Heart left ventricle (tissue), 16 donors: Measurements from ENCODE around the gene STYXL2. TPM values are rescaled to one million over a fixed set of nuclear protein-coding genes. Genes with fewer than 3 reads are reported as not detected.

Experiments used
- ATAC-seq, 4 donors: fragments of 200-7000 bp; cut with Tn5 transposase; one replicate each; pipeline ENCODE4 v1.9.1; 2020 to 2022; ENCODE audit warnings: moderate library complexity in 4 of 4, mild to moderate bottlenecking in 3 of 4, moderate number of reproducible peaks in 1 of 4
- DNase-seq, 5 donors: peaks; one replicate each; pipeline ENCODE4 v3.0.0-alpha.2; 2020
- H3K27ac ChIP-seq, 12 donors: fragments of 200-600 bp; sonication (generic) in 4 of 12; one replicate each; pipeline versions ENCODE4 v1.5.0 to v1.8.0; 2016 to 2022; ENCODE audit warnings: mild to moderate bottlenecking in 2 of 12
- H3K27me3 ChIP-seq, 9 donors: fragments of 200-600 bp; sonication (generic) in 2 of 9; one replicate each; pipeline versions ENCODE4 v1.5.1 to v1.8.0; 2016 to 2022; ENCODE audit warnings: mild to moderate bottlenecking in 3 of 9
- H3K36me3 ChIP-seq, 9 donors: fragments of 200-600 bp; sonication (generic) in 2 of 9; one replicate each; pipeline versions ENCODE4 v1.5.0 to v1.8.0; 2018 to 2022; ENCODE audit warnings: mild to moderate bottlenecking in 2 of 9
- H3K4me1 ChIP-seq, 12 donors: fragments of 200-600 bp; sonication (generic) in 4 of 12; one replicate each; pipeline versions ENCODE4 v1.5.0 to v1.8.0; 2016 to 2022; ENCODE audit warnings: mild to moderate bottlenecking in 3 of 12
- H3K4me3 ChIP-seq, 12 donors: fragments of 200-600 bp; sonication (generic) in 4 of 12; one replicate each; pipeline versions ENCODE4 v1.5.0 to v1.8.0; 2017 to 2022; ENCODE audit warnings: mild to moderate bottlenecking in 9 of 12, moderate library complexity in 4 of 12
- H3K9me3 ChIP-seq, 12 donors: fragments of 200-600 bp; sonication (generic) in 4 of 12; one replicate each; pipeline versions ENCODE4 v1.5.0 to v1.8.0; 2016 to 2022; ENCODE audit warnings: mild to moderate bottlenecking in 1 of 12
- POLR2A ChIP-seq, 2 donors: fragments of 450-650 bp; IDR thresholded peaks; one replicate each; pipeline ENCODE4 v1.6.1; 2017; ENCODE audit warnings: antibody characterized with exemption in 2 of 2, mild to moderate bottlenecking in 2 of 2, moderate library complexity in 2 of 2
- WGBS, 4 donors: extraction: QIAGEN DNeasy Blood & Tissue Kit in 2 of 4; methylation state at CpG; one replicate each; pipeline versions ENCODE4 v1.1.5 to v1.1.7; 2013 to 2018; 5-methylcytosine and 5-hydroxymethylcytosine counted together
- intact Hi-C, 10 donors: fragments of 100-400 bp; cut with DNase I; formaldehyde crosslinking; loops; one replicate each; pipeline versions ENCODE4 v1.11.1 to v1.14.2; 2022
- polyA plus RNA-seq, 2 donors: library from polyadenylated mRNA; stranded (reverse); fragments of 200-250 nt; gene quantifications; one replicate each; pipeline ENCODE4 v1.2.3, GENCODE V29; 2013
- total RNA-seq, 9 donors: library from RNA; depleted of rRNA in 2 of 9; stranded (reverse); fragments of >200 nt in 2 of 9; fragmentation: NEBNext Ultra II Directional in 3 of 9; extraction: Animal tissue kit (Norgen Biotek cat#: 25700) in 3 of 9; gene quantifications; one replicate each; pipeline versions ENCODE4 v1.1.0 to v1.2.4, GENCODE V29; 2016 to 2023
- TF ChIP-seq, protein P1 (sequence below), 12 donors: fragments of 200-600 bp; sonication (generic) in 4 of 12; IDR thresholded peaks; one replicate each; pipeline versions ENCODE4 v1.5.0 to v1.8.0; 2018 to 2022; ENCODE audit warnings: antibody characterized with exemption in 12 of 12, mild to moderate bottlenecking in 5 of 12
- donor health status: ischemic (EF 13 %, LVEDD 7.1; RV severe dilation, severe dysfunction).
- donor health status: healthy with polysubstance abuse.
- donor health status: DM: no; HTN: yes; CAD: no.
- donor health status: DM: no; HTN: no; CAD: no.
- donor health status: ischemic (EF 25% LVEDD 6.9; RV normal size, moderate dysfunction).
- donor health status: ischemic (EF 25% LVEDD 5.7; RV mildly dilated, moderate dysfunction).
- donor health status: healthy.
- donor health status: DM: yes; HTN: yes; CAD: no.
- donor health status: ischemic (EF 35%, LVEDD 5.7; RV mildly dilated, moderate dysfunction).
- donor health status: nonischemic (EF 11% LVEDD 7.7; RV severe dilation, severe dysfunction).
- donor health status: DM: yes; HTN: yes; CAD: no.
- donor health status: PGD.
- donor health status: ischemic (EF 29% LVEDD 5.4; RV normal size, mild dysfunction).
- donor health status: nonischemic (EF 23%, LVEDD 6.1; RV moderate dilation, normal function).

STYXL2 gene
- total and polyA plus RNA-seq, 11 donors: 55.0 to 329 (median 149) TPM

- H3K4me1 ChIP-seq: peaks cover 0 to 11% (median 0%) of the 10 kb centered on the region in 12 donors
- no peak overlapping the region for H3K4me3 ChIP-seq
- no peak for ATAC-seq
- no peak for DNase-seq
- no peaks in the 10 kb centered on the region for H3K27me3 ChIP-seq
- H3K36me3 ChIP-seq: no peaks in the 10 kb centered on the region
- no peak for TF ChIP-seq POLR2A (IDR thresholded peaks at IDR 0.05)
- TF ChIP-seq, protein P1, sequence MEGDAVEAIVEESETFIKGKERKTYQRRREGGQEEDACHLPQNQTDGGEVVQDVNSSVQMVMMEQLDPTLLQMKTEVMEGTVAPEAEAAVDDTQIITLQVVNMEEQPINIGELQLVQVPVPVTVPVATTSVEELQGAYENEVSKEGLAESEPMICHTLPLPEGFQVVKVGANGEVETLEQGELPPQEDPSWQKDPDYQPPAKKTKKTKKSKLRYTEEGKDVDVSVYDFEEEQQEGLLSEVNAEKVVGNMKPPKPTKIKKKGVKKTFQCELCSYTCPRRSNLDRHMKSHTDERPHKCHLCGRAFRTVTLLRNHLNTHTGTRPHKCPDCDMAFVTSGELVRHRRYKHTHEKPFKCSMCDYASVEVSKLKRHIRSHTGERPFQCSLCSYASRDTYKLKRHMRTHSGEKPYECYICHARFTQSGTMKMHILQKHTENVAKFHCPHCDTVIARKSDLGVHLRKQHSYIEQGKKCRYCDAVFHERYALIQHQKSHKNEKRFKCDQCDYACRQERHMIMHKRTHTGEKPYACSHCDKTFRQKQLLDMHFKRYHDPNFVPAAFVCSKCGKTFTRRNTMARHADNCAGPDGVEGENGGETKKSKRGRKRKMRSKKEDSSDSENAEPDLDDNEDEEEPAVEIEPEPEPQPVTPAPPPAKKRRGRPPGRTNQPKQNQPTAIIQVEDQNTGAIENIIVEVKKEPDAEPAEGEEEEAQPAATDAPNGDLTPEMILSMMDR (IDR thresholded peaks at IDR 0.05): no peak
- intact Hi-C loops: no loop called here
- WGBS, 4 donors: 83 to 92% (median 89%) methylated on average over 1 of the region's 1 CpG
- H3K9me3 ChIP-seq: peaks cover 0 to 11% (median 0%) of the 10 kb centered on the region in 12 donors
- no peak overlapping the region for H3K27ac ChIP-seq
Observed at GRCh38 chr1:167138703-167139102, 44.8 kb downstream of the STYXL2 start.

DNA sequence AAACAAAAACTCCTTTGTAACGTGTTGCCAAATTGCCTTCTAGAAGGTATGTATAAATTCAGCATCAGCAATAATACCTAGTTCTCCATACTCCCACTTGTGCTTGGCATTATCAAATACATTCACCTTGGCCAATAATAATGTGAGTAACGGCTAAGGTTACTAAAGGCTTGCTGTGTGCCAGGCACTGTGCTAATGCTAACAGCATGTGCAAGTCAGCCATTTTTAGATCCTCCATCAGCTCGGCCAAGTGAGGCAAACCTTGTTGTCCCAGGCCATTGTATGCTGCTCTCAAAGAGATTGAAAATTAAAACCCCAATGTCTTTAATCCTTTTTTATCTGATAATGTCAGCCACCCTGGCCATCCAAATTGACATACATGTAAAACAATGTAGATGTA lies 48.1 kb downstream of the STYXL2 start:
- DNase-seq (no peak), ATAC-seq (no peak)
- Histone ChIP-seq H3K4me1 (peaks cover 0 to 3% (median 0%) of the 10 kb centered on the region in 12 donors), H3K9me3 (peaks cover 0 to 10% (median 0%) of the 10 kb centered on the region in 12 donors), H3K36me3 (no peaks in the 10 kb centered on the region), H3K27me3 (peaks cover 0 to 3% (median 0%) of the 10 kb centered on the region in 9 donors), H3K4me3 (no peak overlapping the region), H3K27ac (no peak overlapping the region)
- intact Hi-C loops: no loop called here
- no peak for TF ChIP-seq POLR2A (IDR thresholded peaks at IDR 0.05)
- TF ChIP-seq, protein P1 (IDR thresholded peaks at IDR 0.05): no peak
- WGBS, 4 donors: 80 to 94% (median 93%) methylated on average over 3 of the region's 3 CpGs

Other genes starting within 250 kb of the STYXL2 start
- 10 to 100 TPM in 3 of 9 donors, 1 to 10 TPM in 6; 7.2 to 10.8 (median 9.3) TPM for gene TADA1, start 217.8 kb upstream of the STYXL2 start, total RNA-seq
- 1 to 10 TPM; 5.6 to 9.4 TPM for gene TADA1, start 217.8 kb upstream of the STYXL2 start, polyA plus RNA-seq
- 10 to 100 TPM in 2 of 9 donors, 1 to 10 TPM in 7; 3.2 to 12.4 (median 6.3) TPM for gene ILDR2, start 118.5 kb upstream of the STYXL2 start, total RNA-seq
- gene ILDR2, start 118.5 kb upstream of the STYXL2 start, polyA plus RNA-seq: 1 to 10 TPM in 1 of 2 donors, under 1 TPM in 1; 0.84 to 3.4 TPM
- 1 to 10 TPM; 1.6 to 6.8 (median 3.4) TPM for gene MAEL, start 104.8 kb upstream of the STYXL2 start, total RNA-seq
- gene MAEL, start 104.8 kb upstream of the STYXL2 start, polyA plus RNA-seq: 1 to 10 TPM in 1 of 2 donors, under 1 TPM in 1; 0.62 to 1.5 TPM
- gene GPA33, start 3.7 kb upstream of the STYXL2 start, total RNA-seq: 1 to 10 TPM in 5 of 9 donors, under 1 TPM in 3, not detected in 1; 0.50 to 3.6 (median 1.4) TPM
- under 1 TPM; 0.15 to 0.88 TPM for gene GPA33, start 3.7 kb upstream of the STYXL2 start, polyA plus RNA-seq
- 10 to 100 TPM in 3 of 9 donors, 1 to 10 TPM in 6; 6.6 to 13.4 (median 9.7) TPM for gene POU2F1, start 126.8 kb downstream of the STYXL2 start, total RNA-seq
- 1 to 10 TPM; 2.4 to 3.6 TPM for gene POU2F1, start 126.8 kb downstream of the STYXL2 start, polyA plus RNA-seq